GM20000 (cell line): ENCODE results near the gene ATP9B.
"Not testable (repeated sequence)": the region's sequence is repeated elsewhere in the genome, so short reads cannot be mapped to it uniquely, and the experiment has no call there.

Experiments
- DNase-seq: peaks from one replicate; pipeline ENCODE4 v3.0.0; 2012; ENCODE audit warnings: low spot score
- CTCF ChIP-seq: IDR thresholded peaks from 2 replicates; pipeline ENCODE4 v1.5.1; 2012; ENCODE audit warnings: mild to moderate bottlenecking, control low read depth; ENCODE audit errors: extremely low read depth, missing control alignments

ATP9B gene

GRCh38 chr18:79272916-79273315 is 203.7 kb downstream of the ATP9B start:
- TF ChIP-seq CTCF, result no peak
- no peak for DNase-seq

GRCh38 chr18:79274823-79275222 is 205.6 kb downstream of the ATP9B start:
- TF ChIP-seq CTCF, result no peak

GRCh38 chr18:79275461-79275860 is 206.3 kb downstream of the ATP9B start:
- no peak for TF ChIP-seq CTCF
- DNase-seq, result no peak

More at GRCh38 chr18:79274823-79275222, 205.6 kb downstream of the ATP9B start:
- no peak for DNase-seq

GRCh38 chr18:79275992-79276391 is 206.8 kb downstream of the ATP9B start:
- DNase-seq, result peak; percentile 45
- no peak for TF ChIP-seq CTCF

GRCh38 chr18:79278896-79279295 is 209.7 kb downstream of the ATP9B start:
- DNase-seq, result no peak
- no peak for TF ChIP-seq CTCF

GRCh38 chr18:79283131-79283810 is 214.1 kb downstream of the ATP9B start:
- no peak for DNase-seq
- TF ChIP-seq CTCF, result no peak

GRCh38 chr18:79283929-79284328 is 214.7 kb downstream of the ATP9B start:
- no peak for TF ChIP-seq CTCF
- no peak for DNase-seq

GRCh38 chr18:79285191-79285590 is 216.0 kb downstream of the ATP9B start:
- not testable (repeated sequence) for DNase-seq

GRCh38 chr18:79290409-79290808 is 221.2 kb downstream of the ATP9B start:
- DNase-seq, result not testable (repeated sequence)
